ENCODE data around the gene ZDHHC16.
"Not testable (repeated sequence)": the region's sequence is repeated elsewhere in the genome, so short reads cannot be mapped to it uniquely, and the experiment has no call there.

The ZDHHC16 gene

DNA sequence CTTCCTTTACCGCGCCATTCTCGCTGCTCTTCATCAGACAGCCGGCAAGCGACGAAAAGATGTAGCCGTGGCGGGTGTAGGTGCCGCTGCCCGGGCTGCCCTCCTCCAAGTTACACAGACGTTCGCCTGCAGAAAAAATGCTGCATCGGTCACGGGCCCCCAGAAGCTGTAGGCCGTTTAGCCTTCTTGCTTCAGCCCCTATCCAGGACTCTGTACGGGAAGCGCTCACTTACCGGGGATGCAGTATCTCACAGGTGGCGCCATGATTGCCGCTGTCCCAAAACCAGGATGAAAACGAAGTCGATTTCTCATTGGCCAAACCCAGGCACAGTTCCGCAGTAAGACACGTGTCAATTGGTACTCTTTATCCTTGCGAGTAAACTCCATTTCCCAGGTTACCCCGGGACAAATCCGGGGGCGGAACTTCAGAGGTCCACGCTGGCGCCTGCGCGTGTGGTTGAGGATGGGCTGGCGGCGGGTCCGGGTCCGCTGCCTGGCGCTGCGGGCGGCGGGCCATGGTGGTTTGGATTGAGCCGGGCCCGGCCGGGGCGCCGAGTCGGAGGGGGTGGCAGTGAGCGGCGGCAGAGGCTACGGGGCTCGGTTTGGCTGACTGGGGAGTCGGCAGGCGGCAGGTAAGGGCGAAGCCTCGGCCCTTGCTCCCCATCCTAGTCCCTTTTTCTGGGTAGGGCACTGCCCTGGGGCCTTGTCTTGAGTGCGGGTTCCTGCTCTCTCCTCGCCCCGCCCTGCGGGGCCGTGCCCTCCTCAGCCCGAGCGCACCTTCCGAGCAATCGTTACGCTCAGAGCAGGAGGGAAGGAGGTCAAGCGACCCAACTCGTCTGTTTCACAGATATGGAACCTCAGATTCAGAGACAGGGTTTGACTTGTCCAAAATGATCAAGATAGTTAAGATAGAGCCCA, at the start of gene ZDHHC16, which contains the start of gene EXOSC1:
TSS of gene ZDHHC16 (plus strand) at position 454 of the 918 bp plus-strand sequence. CDS start 5,501 bp downstream, outside the sequence.
TSS of gene EXOSC1 (minus strand) at position 285 of the 918 bp plus-strand sequence. CDS start at position 264, 21 bp downstream.
- DNase-seq, result peak; percentile 94

- no peak for DNase-seq
These were observed 46.0 kb upstream of the ZDHHC16 start for GRCh38 chr10:97399843-97400545.

GRCh38 chr10:97400665-97401454, 45.1 kb upstream of the ZDHHC16 start, which contains the start of gene RRP12:
Gene RRP12, minus strand, starts transcription at chr10:97401340. Its CDS starts 109 bp downstream, at chr10:97401231.
- peak; percentile 82 for DNase-seq

DNA sequence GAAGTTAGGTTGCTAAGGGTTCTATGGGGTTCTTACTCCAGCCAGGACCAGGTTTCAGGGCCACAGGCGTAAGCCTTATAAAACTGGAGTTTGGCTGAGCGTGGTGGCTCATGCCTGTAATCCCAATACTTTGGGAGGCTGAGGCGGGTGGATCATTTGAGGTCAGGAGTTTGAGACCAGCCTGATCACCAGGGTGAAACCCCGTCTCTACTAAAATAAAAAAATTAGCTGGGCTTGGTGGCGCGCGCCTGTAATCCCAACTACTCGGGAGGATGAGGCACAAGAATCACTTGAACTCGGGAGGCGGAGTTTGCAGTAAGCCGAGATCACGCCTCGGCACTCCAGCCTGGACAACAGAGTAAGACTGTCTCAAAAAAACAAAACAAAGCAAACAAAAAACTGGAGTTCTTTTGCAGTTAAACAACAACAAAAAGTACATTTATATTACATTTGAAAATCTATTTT, 44.5 kb upstream of the ZDHHC16 start:
- DNase-seq, result no peak

DNA sequence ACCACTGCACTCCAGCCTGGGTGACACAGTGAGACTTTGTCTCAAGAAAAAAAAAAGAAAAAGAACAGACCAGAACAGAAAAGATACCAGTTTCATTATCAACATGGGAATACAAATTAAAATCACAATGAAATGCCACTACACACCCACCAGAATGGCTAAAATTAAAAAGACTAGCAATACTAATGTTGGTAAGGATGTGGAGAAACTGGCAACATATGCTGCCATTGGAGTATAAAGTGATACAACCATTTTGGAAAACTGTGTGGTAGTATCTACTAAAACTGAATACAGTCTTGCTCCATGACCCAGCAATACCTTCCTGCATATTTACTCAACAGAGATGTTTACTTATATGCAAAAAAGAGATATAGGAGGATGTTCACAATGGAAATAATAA, 41.9 kb upstream of the ZDHHC16 start:
- no peak for DNase-seq

- no peak for DNase-seq
These were observed 39.9 kb upstream of the ZDHHC16 start for GRCh38 chr10:97406064-97406463.

- not testable (repeated sequence) for DNase-seq
These were observed 39.5 kb upstream of the ZDHHC16 start for GRCh38 chr10:97406483-97406882.

DNA sequence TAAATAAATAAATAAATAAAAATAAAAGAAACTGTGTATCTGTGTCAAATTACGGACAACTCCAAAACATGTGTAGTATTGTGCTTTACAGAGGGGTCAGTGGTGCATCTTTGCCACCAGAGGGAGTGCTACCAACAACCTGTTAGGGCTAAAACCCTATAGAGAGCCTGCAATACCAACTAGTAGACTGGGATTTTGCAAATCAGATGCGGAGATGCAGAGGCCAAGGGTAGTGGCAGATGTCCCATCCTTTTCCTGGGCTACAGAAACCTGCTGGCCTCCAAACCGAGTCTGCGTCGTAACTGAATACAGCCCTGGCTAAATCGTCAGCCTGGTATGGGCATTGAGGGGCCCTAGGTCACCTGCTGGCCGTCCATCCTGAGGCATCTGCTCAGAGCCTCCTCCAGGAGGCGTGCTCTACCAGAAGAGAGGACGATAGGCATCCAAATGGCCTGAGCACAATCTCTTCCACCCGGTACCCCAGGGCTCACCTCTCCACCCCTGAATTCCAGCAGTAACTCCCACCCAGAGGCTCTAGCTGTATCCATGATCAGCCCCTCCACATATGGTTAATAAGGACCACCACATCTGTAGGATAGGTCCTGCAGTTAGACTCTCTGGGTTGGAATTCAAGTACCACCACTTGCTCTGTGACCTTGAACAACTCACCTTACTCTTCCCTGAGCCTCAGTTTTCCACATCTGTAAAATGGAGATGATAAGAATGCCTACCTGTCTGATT, 38.6 kb upstream of the ZDHHC16 start:
- DNase-seq, result peak; percentile 78

DNA sequence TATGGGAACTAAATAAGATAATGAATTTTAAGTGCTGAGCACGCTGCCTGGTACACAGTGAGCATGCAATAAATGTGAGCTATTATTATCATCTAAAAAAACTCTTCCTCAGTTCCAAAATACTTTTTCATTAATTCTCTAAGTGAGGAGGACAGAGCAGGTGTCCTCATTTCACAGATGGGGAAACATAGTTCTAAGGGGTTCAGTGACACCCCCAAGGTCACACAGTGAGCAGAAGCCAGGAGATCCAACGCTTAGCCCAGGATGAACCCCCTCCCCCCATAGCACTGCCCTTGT, 38.1 kb upstream of the ZDHHC16 start:
- no peak for DNase-seq

GRCh38 chr10:97408496-97408992, 37.4 kb upstream of the ZDHHC16 start:
- DNase-seq, result no peak

GRCh38 chr10:97411406-97411805, 34.6 kb upstream of the ZDHHC16 start:
- no peak for DNase-seq

- no peak for DNase-seq
These were observed 33.1 kb upstream of the ZDHHC16 start for GRCh38 chr10:97412891-97413304.

DNA sequence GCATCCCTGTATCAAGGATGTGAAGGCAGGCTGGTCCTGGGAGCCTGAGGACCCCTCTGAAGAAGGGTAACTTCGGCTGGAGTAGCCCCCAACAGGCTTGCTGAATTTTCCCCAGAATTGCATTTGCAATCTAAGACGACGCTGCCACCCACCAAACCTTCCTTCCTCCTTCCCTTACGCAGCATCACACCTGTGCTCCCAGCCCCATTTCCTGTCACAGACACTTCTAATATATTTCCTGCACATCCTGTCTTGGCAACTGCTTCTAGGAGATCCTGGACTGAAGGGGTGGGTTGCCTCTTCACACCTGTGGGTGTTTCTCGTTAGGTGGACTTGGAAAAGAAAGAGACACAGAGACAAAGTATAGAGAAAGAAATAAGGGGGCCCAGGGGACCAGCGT, 29.4 kb upstream of the ZDHHC16 start:
- no peak for DNase-seq

DNA sequence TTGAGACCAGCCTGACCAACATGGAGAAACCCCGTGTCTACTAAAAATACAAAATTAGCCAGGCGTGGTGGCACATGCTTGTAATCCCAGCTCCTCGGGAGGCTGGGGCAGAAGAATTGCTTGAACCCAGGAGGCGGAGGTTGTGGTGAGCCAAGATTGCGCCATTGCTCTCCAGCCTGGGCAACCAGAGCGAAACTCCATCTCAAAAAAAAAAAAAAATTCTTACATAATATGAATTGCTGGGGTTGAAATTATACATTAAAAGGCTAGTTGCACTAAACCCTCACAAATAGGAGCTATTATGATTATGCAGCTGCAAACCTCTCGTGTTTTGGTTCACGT, 22.2 kb upstream of the ZDHHC16 start:
- not testable (repeated sequence) for DNase-seq

DNA sequence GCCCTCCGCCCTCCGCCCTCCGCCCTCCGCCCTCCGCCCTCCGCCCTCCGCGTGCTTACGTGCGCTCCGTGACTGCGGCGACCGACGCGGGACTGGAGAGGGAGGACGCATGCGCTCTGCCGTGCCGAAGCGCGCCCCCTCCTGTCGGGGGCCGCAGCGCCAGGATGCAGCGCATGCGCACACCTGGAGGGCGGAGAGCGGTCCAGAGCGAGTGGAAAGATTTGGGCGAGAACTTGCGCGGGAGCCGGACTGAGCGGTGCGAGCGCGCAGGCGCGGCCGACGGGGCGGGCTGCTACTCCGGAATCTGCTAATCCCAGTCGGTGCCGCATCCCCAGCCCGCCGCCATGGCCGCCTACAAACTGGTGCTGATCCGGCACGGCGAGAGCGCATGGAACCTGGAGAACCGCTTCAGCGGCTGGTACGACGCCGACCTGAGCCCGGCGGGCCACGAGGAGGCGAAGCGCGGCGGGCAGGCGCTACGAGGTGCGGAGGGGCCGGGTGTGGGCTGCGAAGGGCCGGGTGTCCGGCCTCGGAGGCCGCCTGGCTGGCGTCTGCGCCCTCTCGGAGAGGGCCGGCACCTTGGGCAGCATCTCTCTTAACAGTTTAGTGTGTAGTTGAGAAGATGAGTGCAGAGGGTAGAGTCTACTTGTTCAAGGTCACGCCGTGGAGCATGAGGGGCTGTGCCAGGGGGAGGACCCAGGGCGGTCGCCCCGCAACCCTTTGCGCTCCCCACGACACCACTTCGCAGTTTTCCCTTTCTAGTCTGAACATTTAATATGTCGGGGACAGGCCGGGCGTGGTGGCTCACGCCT, 19.8 kb upstream of the ZDHHC16 start, which contains the start of gene PGAM1:
TSS of gene PGAM1 (plus strand) at position 228 of the 812 bp plus-strand sequence. CDS start at position 345, 117 bp downstream.
- peak; percentile 97 for DNase-seq

DNA sequence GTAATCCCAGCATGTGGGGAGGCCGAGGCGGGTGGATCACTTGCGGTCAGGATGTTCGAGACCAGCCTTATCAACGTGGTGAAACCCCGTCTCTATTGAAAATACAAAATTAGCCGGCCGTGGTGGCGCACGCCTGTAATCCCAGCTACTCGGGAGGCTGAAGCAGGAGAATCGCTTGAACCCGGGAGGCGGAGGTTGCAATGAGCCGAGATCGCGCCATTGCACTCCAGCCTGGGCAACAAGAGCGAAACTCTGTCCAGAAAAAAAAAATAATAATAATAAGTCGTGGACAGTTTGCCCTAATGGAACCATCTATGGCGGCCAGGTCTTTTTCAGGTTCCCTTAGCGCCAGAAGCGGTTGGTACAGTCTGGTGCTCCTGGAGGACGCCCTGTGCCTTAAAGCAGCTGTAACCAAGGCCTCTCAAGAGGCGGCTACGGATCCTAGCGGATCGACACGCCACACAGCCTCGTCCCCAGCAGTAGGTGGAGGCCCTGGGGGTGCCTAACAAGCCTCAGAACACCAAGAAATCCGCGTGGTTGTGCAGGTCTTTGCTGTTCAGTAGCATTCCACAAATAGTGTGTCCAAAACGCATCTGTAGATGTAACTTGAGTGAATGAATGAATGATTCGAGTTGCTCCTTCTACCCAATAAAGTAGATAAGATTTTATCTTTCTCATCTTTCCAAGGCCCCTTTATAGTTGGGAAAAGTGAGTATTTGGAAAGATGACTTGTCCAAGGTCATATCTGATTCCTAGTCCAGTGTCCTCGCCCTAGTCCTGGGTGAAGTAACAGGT, 19.0 kb upstream of the ZDHHC16 start:
- DNase-seq, result no peak

- DNase-seq, result no peak
These were observed 18.3 kb upstream of the ZDHHC16 start for GRCh38 chr10:97427571-97428179.

DNA sequence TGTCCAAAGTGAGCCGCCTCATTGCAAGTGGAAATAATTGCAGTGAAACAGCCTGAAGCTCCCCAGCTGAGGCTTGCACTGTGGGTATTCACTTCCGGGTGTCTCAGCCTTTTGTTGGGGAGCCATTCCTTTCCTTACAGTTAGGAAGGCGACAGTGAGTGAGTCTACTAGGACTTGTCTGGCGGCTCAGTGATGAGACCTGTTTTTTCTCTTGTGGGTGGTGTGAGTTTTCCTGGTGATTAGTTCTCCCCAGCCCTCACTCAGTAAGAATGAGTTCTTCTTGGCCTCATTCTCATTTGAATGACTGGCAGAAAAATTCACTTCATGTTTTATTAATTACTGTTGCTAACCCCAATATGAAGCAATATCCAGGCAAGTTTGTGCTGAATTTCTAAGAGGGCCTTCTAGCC, 17.4 kb upstream of the ZDHHC16 start:
- DNase-seq, result no peak

GRCh38 chr10:97434055-97434454, 11.9 kb upstream of the ZDHHC16 start:
- no peak for DNase-seq

DNA sequence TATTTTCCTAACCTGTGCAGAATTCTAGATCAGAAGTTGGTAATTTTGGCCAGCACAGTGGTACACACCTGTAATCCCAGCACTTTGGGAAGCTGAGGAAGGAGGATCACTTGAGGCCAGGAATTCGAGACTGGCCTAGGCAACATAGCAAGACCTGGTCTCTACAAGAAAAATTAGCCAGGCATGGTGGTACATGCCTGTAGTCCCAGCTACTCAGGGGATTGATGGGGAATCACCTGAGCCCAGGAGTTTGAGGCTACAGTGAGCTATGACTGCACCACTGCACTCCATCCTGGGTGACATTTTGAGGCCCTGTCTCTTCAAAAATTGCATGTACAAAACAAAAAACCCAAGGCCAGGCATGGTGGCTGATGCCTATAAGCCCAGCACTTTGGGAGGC, 11.4 kb upstream of the ZDHHC16 start:
- no peak for DNase-seq
